Measurements from ENCODE around the gene SERPINB13. TPM values are rescaled to one million over a fixed set of nuclear protein-coding genes. Genes with fewer than 3 reads are reported as not detected.
"Not testable (repeated sequence)": the region's sequence is repeated elsewhere in the genome, so short reads cannot be mapped to it uniquely, and the experiment has no call there.

SERPINB13 gene
- polyA plus RNA-seq, 4 donors: not detected

DNA sequence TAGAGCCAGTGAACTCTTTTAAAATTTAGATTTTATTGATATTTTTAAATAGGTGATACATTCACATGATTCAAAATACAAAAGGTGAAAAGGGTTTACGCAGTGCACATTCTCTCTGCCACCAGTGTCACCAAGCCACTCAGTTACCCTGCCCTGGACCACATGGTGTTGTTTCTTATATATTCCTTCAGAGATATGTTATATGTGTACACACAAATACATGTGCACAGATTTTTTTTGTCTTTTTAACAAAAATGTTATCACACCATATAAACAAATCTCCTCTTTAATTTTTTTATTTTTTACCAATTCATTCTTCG lies 30.7 kb downstream of the SERPINB13 start:
- no peaks in the 10 kb centered on the region for H3K27me3 ChIP-seq (ENCODE audit: control insufficient read depth in 3 of 3, insufficient read depth in 3 of 3, low read length in 3 of 3)
- DNase-seq (no peak), FAIRE-seq (no peak)
- H3K4me1 ChIP-seq (ENCODE audit: control insufficient read depth in 3 of 3, insufficient read depth in 2 of 3, low read depth in 1 of 3, low read length in 2 of 3): no peaks in the 10 kb centered on the region
- no peak overlapping the region for H3K27ac ChIP-seq (ENCODE audit: low read depth in 1 of 3, low read length in 2 of 3)
- H3K4me3 ChIP-seq (ENCODE audit: low read depth in 1 of 3, low read length in 3 of 3): no peak overlapping the region
- 80 to 97% (median 85%) methylated on average over 2 of the region's 2 CpGs for WGBS, 3 donors
- H3K36me3 ChIP-seq (ENCODE audit: control insufficient read depth in 3 of 3, insufficient read depth in 2 of 3, low read depth in 1 of 3, low read length in 3 of 3): no peaks in the 10 kb centered on the region
- H3K9me3 ChIP-seq (ENCODE audit: control insufficient read depth in 2 of 2, insufficient read depth in 1 of 2, low read depth in 1 of 2, low read length in 1 of 2): peaks cover 0 to 9% of the 10 kb centered on the region in 2 donors

DNA sequence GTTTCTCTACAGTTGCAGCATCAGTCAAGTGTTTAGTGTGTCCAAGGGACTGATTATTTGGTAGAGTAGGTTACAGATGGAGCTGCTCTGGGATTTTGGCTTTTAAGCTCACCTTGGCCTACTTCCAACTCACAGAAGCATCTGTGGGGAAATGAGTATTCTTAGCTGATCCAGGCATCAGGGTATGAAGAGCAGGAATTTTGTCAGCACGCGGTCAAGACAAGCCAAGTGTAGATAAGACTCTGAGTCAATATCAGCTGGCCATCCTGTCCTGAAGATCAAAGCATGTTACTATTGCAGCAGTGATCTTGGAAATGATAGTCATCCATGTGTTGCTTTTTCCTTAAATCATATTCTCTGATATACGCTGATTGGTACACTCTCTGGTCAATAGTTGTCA lies 32.5 kb downstream of the SERPINB13 start:
- 85 to 94% (median 87%) methylated on average over 3 of the region's 3 CpGs for WGBS, 3 donors
- no peaks in the 10 kb centered on the region for H3K27me3 ChIP-seq (ENCODE audit: control insufficient read depth in 3 of 3, insufficient read depth in 3 of 3, low read length in 3 of 3)
- no peak overlapping the region for H3K4me3 ChIP-seq (ENCODE audit: low read depth in 1 of 3, low read length in 3 of 3)
- DNase-seq: no peak
- H3K9me3 ChIP-seq (ENCODE audit: control insufficient read depth in 2 of 2, insufficient read depth in 1 of 2, low read depth in 1 of 2, low read length in 1 of 2): peaks cover 0 to 19% of the 10 kb centered on the region in 2 donors
- no peaks in the 10 kb centered on the region for H3K36me3 ChIP-seq (ENCODE audit: control insufficient read depth in 3 of 3, insufficient read depth in 2 of 3, low read depth in 1 of 3, low read length in 3 of 3)
- FAIRE-seq: no peak
- no peak overlapping the region for H3K27ac ChIP-seq (ENCODE audit: low read depth in 1 of 3, low read length in 2 of 3)
- H3K4me1 ChIP-seq (ENCODE audit: control insufficient read depth in 3 of 3, insufficient read depth in 2 of 3, low read depth in 1 of 3, low read length in 2 of 3): no peaks in the 10 kb centered on the region

GRCh38 chr18:63624863-63625262 lies 37.7 kb downstream of the SERPINB13 start:
- Histone ChIP-seq H3K9me3 (ENCODE audit: control insufficient read depth in 2 of 2, insufficient read depth in 1 of 2, low read depth in 1 of 2, low read length in 1 of 2) (peaks cover 0 to 37% of the 10 kb centered on the region in 2 donors), H3K36me3 (ENCODE audit: control insufficient read depth in 3 of 3, insufficient read depth in 2 of 3, low read depth in 1 of 3, low read length in 3 of 3) (no peaks in the 10 kb centered on the region), H3K27ac (ENCODE audit: low read depth in 1 of 3, low read length in 2 of 3) (no peak overlapping the region), H3K4me1 (ENCODE audit: control insufficient read depth in 3 of 3, insufficient read depth in 2 of 3, low read depth in 1 of 3, low read length in 2 of 3) (no peaks in the 10 kb centered on the region), H3K27me3 (ENCODE audit: control insufficient read depth in 3 of 3, insufficient read depth in 3 of 3, low read length in 3 of 3) (no peaks in the 10 kb centered on the region), H3K4me3 (ENCODE audit: low read depth in 1 of 3, low read length in 3 of 3) (no peak overlapping the region)
- 82 to 92% (median 89%) methylated on average over 3 of the region's 3 CpGs for WGBS, 3 donors
- FAIRE-seq: no peak
- DNase-seq: no peak

DNA sequence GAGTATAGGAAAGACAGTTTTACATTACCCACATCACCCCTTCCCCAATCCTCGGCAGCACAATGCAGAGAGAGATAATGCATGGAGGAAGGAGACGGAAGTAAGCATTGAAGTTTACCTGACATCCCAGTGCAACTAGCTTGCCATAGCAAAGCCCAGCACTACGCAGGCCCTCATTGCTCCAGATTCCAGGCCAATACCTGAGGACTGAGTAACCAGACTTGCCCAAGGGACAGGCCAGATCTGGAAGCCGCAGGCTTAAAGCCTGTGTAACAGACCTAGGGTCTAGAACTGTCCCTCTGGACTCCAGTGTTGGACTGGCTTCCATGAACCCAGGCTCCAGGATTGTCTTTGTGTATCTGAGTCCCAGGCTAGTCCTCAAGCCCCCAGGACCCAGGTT lies 39.3 kb downstream of the SERPINB13 start:
- H3K27me3 ChIP-seq (ENCODE audit: control insufficient read depth in 3 of 3, insufficient read depth in 3 of 3, low read length in 3 of 3): no peaks in the 10 kb centered on the region
- no peaks in the 10 kb centered on the region for H3K36me3 ChIP-seq (ENCODE audit: control insufficient read depth in 3 of 3, insufficient read depth in 2 of 3, low read depth in 1 of 3, low read length in 3 of 3)
- FAIRE-seq (no peak), DNase-seq (no peak)
- WGBS, 3 donors: 71 to 76% (median 71%) methylated on average over 4 of the region's 4 CpGs
- H3K9me3 ChIP-seq (ENCODE audit: control insufficient read depth in 2 of 2, insufficient read depth in 1 of 2, low read depth in 1 of 2, low read length in 1 of 2): peaks cover 0 to 37% of the 10 kb centered on the region in 2 donors
- H3K4me1 ChIP-seq (ENCODE audit: control insufficient read depth in 3 of 3, insufficient read depth in 2 of 3, low read depth in 1 of 3, low read length in 2 of 3): no peaks in the 10 kb centered on the region
- H3K27ac ChIP-seq (ENCODE audit: low read depth in 1 of 3, low read length in 2 of 3): no peak overlapping the region
- no peak overlapping the region for H3K4me3 ChIP-seq (ENCODE audit: low read depth in 1 of 3, low read length in 3 of 3)

- Histone ChIP-seq H3K4me1 (ENCODE audit: control insufficient read depth in 3 of 3, insufficient read depth in 2 of 3, low read depth in 1 of 3, low read length in 2 of 3) (no peaks in the 10 kb centered on the region), H3K4me3 (ENCODE audit: low read depth in 1 of 3, low read length in 3 of 3) (no peak overlapping the region), H3K27ac (ENCODE audit: low read depth in 1 of 3, low read length in 2 of 3) (no peak overlapping the region), H3K9me3 (ENCODE audit: control insufficient read depth in 2 of 2, insufficient read depth in 1 of 2, low read depth in 1 of 2, low read length in 1 of 2) (peaks cover 0 to 34% of the 10 kb centered on the region in 2 donors), H3K27me3 (ENCODE audit: control insufficient read depth in 3 of 3, insufficient read depth in 3 of 3, low read length in 3 of 3) (no peaks in the 10 kb centered on the region), H3K36me3 (ENCODE audit: control insufficient read depth in 3 of 3, insufficient read depth in 2 of 3, low read depth in 1 of 3, low read length in 3 of 3) (no peaks in the 10 kb centered on the region)
- FAIRE-seq (peak; percentile 36), DNase-seq (no peak)
Measured at GRCh38 chr18:63627819-63628218, 40.7 kb downstream of the SERPINB13 start.

GRCh38 chr18:63637703-63638102 lies 50.6 kb downstream of the SERPINB13 start:
- Histone ChIP-seq H3K36me3 (ENCODE audit: control insufficient read depth in 3 of 3, insufficient read depth in 2 of 3, low read depth in 1 of 3, low read length in 3 of 3) (no peaks in the 10 kb centered on the region), H3K27ac (ENCODE audit: low read depth in 1 of 3, low read length in 2 of 3) (no peak overlapping the region), H3K9me3 (ENCODE audit: control insufficient read depth in 2 of 2, insufficient read depth in 1 of 2, low read depth in 1 of 2, low read length in 1 of 2) (no peaks in the 10 kb centered on the region), H3K27me3 (ENCODE audit: control insufficient read depth in 3 of 3, insufficient read depth in 3 of 3, low read length in 3 of 3) (no peaks in the 10 kb centered on the region), H3K4me3 (ENCODE audit: low read depth in 1 of 3, low read length in 3 of 3) (no peak overlapping the region), H3K4me1 (ENCODE audit: control insufficient read depth in 3 of 3, insufficient read depth in 2 of 3, low read depth in 1 of 3, low read length in 2 of 3) (no peaks in the 10 kb centered on the region)
- FAIRE-seq (no peak), DNase-seq (no peak)
- 76 to 88% (median 79%) methylated on average over 6 of the region's 6 CpGs for WGBS, 3 donors

DNA sequence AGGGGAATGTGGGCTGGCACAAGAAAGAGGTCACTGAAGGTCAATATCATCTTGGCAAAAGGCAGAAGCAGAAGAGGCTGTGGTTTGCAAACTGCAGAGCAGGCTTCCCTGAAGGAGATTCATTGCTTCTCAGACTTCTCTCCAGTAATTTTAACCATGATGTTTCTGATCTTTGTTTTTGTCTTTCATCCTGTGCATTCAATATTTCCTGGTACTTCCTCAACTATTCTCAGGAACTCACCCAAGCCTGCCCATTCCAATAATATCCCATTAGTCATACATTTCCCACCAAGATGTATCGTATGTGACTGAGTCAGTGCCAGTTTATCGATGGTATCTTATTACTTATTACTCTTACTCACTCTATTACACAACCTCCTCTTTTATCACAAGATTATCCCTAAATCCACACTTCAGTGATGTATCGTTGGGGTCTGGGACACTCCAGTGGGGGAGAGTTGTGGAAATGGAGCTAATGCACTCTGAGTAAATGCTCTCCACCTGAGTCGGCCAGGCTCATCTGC lies 54.1 kb downstream of the SERPINB13 start:
- H3K9me3 ChIP-seq (ENCODE audit: control insufficient read depth in 2 of 2, insufficient read depth in 1 of 2, low read depth in 1 of 2, low read length in 1 of 2); DNase-seq; H3K4me3 ChIP-seq (ENCODE audit: low read depth in 1 of 3, low read length in 3 of 3); H3K36me3 ChIP-seq (ENCODE audit: control insufficient read depth in 3 of 3, insufficient read depth in 2 of 3, low read depth in 1 of 3, low read length in 3 of 3); H3K27me3 ChIP-seq (ENCODE audit: control insufficient read depth in 3 of 3, insufficient read depth in 3 of 3, low read length in 3 of 3); H3K27ac ChIP-seq (ENCODE audit: low read depth in 1 of 3, low read length in 2 of 3); H3K4me1 ChIP-seq (ENCODE audit: control insufficient read depth in 3 of 3, insufficient read depth in 2 of 3, low read depth in 1 of 3, low read length in 2 of 3); FAIRE-seq: not testable (repeated sequence)
- WGBS, 3 donors: 80 to 89% (median 86%) methylated on average over 4 of the region's 4 CpGs

GRCh38 chr18:63642668-63643356 lies 55.7 kb downstream of the SERPINB13 start:
- H3K27ac ChIP-seq (ENCODE audit: low read depth in 1 of 3, low read length in 2 of 3); DNase-seq; H3K27me3 ChIP-seq (ENCODE audit: control insufficient read depth in 3 of 3, insufficient read depth in 3 of 3, low read length in 3 of 3); H3K4me1 ChIP-seq (ENCODE audit: control insufficient read depth in 3 of 3, insufficient read depth in 2 of 3, low read depth in 1 of 3, low read length in 2 of 3); H3K36me3 ChIP-seq (ENCODE audit: control insufficient read depth in 3 of 3, insufficient read depth in 2 of 3, low read depth in 1 of 3, low read length in 3 of 3); FAIRE-seq; H3K9me3 ChIP-seq (ENCODE audit: control insufficient read depth in 2 of 2, insufficient read depth in 1 of 2, low read depth in 1 of 2, low read length in 1 of 2); H3K4me3 ChIP-seq (ENCODE audit: low read depth in 1 of 3, low read length in 3 of 3): not testable (repeated sequence)
- 89 to 93% (median 90%) methylated on average over 4 of the region's 4 CpGs for WGBS, 3 donors

GRCh38 chr18:63644142-63644541 lies 57.0 kb downstream of the SERPINB13 start, which contains the start of gene SERPINB4:
SERPINB4 (minus strand) TSS chr18:63644256; CDS start chr18:63643577, 679 bp downstream.
- H3K9me3 ChIP-seq (ENCODE audit: control insufficient read depth in 2 of 2, insufficient read depth in 1 of 2, low read depth in 1 of 2, low read length in 1 of 2); H3K36me3 ChIP-seq (ENCODE audit: control insufficient read depth in 3 of 3, insufficient read depth in 2 of 3, low read depth in 1 of 3, low read length in 3 of 3); DNase-seq; FAIRE-seq; H3K27me3 ChIP-seq (ENCODE audit: control insufficient read depth in 3 of 3, insufficient read depth in 3 of 3, low read length in 3 of 3); H3K4me1 ChIP-seq (ENCODE audit: control insufficient read depth in 3 of 3, insufficient read depth in 2 of 3, low read depth in 1 of 3, low read length in 2 of 3); H3K4me3 ChIP-seq (ENCODE audit: low read depth in 1 of 3, low read length in 3 of 3); H3K27ac ChIP-seq (ENCODE audit: low read depth in 1 of 3, low read length in 2 of 3): not testable (repeated sequence)
- WGBS, 3 donors: 91 to 100% (median 93%) methylated on average over 1 of the region's 2 CpGs

Measured in small intestine (tissue), 7 donors.